HG03469 (cell line): Measurements from ENCODE around the gene MEF2C.

Experiments
- ATAC-seq: cut with Tn5 transposase; IDR thresholded peaks from one replicate; pipeline ENCODE4 v1.9.1; 2021; ENCODE audit warnings: mild to moderate bottlenecking, moderate library complexity, moderate number of reproducible peaks; ENCODE audit not compliant: unreplicated experiment

MEF2C gene

GRCh38 chr5:88889189-88890069 lies 6.4 kb upstream of the MEF2C start:
- ATAC-seq: no peak

DNA sequence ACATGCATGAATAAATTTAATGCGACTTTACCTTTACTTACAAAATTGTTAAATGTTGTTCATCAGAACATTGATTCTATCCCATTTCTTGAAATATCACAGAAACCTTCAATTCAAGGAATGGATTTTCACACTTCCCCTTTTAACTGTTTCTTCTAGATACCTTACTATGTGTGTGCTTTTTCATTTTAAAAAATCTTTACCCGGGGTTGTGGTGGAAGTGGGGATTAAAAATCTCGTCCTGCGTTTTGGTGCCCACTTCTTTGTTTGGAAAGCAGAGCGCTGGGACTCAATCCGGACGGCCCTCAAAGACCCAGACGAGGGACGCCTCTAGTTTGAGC lies 5.8 kb upstream of the MEF2C start:
- ATAC-seq: no peak

DNA sequence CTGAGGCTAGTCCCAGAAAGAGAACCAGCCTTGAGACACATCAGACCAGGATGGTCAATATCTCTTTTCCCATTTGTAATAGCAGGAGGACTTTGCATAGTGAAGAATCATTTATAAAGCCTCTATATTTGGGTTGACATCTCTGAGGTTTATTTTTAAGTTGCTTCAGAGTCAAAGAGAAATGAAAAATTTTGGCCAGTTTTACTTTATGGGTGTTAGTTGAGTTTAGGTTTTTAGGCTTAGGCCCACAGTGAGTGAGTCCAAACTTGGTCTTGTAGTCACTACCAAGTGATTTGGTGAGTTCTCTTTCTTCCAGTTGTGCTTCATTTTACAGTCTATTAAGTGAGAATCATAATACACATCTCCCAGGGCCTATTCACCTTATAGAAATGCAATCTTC lies 5.3 kb upstream of the MEF2C start:
- no peak for ATAC-seq

DNA sequence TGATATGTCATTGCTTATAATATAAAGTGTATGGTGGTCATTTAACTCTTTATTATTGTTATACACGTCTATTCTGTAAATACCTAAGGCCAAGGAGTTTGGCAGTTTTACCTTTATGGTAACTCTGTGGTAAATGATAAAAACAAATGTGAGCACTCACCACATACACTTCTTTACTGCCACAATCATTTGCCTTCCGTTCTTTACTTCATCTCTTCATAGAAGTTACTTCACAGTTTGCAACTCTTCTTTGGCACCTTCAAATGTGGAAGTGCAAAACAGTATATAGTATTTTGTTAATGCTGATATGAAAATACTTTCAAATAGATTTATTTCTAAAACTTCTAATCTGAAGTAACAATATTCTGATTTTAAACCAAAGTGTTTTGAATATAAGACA lies 4.4 kb upstream of the MEF2C start:
- no peak for ATAC-seq

DNA sequence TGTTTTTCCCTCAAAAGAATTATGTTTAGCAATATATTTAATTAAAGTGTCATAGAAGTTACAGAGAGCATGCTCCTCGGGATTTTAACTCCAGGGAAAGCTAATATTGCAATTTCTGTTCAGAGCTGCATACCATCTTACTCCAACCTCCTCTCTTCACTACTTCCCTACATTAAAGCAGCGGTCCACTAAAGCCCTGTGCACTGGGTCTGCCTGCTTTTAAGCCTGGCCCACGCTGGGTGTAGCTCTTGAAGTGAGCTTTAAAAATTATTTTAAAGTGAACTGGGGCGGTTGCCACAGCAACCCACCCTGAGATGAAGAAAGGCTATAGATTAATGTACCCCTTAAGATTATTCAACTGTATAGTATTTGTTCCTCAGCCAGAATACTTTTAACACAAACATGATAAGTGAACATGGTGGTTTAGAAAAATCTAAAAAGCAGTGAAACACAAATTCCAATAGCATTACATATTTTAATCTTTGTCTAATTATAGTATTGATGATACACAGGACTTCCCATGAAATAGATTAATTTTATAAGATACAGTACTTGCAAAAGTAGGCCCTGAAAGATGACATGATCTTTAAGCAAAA lies 3.9 kb upstream of the MEF2C start:
- ATAC-seq: no peak

DNA sequence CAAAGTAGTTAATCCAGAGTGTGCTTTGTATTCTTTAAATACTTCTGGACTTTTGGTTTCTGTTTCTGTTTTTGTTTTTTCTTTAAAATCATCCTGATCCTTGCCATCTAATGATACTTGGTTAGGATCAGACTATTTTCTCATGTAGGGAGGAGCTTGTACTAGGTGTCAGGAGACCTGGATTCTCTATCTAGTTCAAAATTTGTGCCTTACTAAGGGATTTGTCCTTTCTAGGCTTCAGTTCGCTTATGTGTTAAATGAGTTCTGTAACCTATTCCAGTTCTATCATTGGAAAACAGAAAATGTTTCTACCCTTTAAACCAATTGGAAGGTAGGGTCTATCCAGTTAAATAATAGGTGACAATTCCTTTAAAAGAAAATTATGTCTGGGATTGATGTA lies 3.3 kb upstream of the MEF2C start:
- no peak for ATAC-seq

DNA sequence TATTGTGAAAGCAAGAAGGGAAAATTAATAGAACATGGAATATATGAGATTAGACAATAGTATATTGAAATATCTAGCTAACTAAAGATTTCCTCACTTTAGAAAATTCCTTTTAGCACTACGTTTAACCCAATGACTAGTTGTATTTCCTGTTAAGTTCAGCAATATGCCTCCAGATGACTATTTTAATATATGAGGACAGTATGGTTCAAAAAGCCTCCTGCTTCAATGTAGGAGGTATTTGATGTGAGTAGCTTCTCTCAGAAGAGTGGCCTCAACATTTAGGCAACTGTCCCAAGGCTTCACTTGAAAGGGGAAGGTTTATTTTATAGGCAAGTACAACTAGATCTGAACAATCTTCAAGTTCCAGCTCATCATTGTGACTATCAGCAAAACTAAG lies 2.0 kb upstream of the MEF2C start:
- ATAC-seq: no peak

GRCh38 chr5:88884608-88884877 lies 1.6 kb upstream of the MEF2C start:
- no peak for ATAC-seq

GRCh38 chr5:88883836-88884607 lies 1.0 kb upstream of the MEF2C start:
- ATAC-seq: no peak

GRCh38 chr5:88882276-88883038 lies 527 bp downstream of the MEF2C start:
- no peak for ATAC-seq

DNA sequence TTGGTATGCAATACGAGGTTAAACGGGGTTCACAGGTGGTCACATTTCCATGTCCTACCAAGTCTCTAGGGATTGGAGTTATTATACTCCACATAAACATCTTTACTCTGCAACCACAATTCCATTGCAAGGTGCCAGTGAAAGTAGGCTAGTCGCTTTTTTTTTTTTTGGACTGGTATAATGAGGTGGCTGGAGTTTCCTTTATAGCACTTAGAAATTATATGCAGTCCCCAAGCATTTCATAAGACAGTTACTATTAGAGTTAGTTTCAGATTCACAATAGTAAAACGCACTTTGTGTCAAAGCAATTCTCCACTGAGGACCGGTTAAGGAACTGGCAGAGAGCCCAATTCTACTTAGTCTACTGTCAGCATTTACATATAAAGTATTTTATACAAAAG lies 1.4 kb downstream of the MEF2C start:
- no peak for ATAC-seq

DNA sequence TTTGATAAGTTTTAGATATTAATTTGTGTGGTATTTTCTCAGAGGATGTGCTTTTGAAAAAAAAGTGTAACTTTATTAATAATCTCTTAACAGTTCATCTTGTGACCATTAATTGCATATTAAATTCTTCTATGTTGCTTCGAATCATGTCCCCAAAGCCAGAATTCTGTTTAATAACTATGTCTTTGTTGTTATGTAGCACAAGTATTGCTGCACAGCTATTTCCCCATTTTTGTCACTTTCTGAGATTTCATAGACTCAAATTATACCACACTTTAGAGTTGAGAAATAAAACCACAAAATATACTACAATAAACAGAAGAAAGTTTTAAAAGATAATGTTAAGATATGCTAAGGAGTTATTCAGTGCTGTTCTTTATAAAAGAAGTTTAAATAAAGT lies 2.8 kb downstream of the MEF2C start:
- ATAC-seq: no peak

- ATAC-seq: no peak
These were observed 3.3 kb downstream of the MEF2C start for GRCh38 chr5:88879724-88880123.

GRCh38 chr5:88878976-88879375 lies 4.0 kb downstream of the MEF2C start:
- ATAC-seq: no peak

DNA sequence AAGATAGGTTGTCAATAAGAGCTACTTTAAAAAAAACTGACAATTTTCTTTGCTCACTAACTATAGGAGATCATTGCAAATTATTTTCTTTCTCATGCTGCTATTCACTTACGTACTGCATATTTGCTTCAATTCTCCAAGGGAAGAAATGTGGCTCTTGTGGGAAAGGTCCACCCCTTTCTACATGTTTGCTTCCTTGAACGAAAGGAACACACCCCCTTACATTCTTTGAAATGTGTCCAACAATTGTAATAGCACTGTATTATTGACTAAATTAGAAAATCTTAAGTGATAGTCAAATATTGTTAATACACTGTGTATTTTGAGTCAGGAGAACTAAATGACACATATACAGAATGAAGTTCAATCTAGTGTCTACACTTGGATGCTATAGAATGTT lies 5.2 kb downstream of the MEF2C start:
- ATAC-seq: no peak

- ATAC-seq: no peak
These were observed 6.3 kb downstream of the MEF2C start for GRCh38 chr5:88876714-88877113.

DNA sequence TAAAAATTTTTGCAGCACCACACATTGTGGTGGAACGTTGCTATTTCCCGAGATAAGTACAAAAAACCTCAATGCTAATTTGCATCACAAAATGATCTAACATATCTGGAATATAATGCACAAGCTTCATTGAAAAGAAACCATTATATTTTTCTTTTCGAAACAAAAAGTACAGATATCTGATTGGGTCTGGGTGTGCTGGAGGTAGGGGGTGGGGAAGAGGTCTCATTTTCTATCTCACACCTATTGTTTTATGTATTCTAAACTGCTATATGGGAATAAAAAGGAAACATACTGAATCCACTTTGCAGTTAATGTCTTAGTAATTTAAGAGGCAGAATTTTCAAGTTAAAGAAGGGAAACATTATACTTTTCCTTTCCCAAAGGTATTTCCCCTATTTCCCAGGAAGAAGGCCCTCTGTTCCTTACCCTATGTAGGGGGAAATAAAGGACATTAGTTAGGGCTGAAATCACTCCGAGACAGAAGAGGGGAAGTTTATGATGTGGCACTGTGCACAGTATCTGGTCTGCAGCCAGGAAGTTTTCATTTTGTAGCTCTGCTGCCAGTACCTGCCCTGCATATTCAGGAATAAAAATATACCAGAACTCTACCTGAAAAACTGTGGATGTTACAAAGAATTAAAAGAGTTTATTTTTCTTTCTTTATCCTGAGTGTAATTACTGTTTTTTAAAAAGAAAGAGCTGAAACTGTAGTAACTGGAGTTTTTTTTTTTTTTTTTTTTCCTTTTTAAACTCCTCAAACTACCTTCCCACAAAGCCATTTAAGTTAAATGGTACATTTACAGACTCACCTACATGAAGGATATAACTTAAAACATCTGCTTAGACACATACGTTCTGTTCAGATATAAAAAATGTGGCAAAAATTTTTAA lies 7.4 kb downstream of the MEF2C start:
- ATAC-seq: no peak

DNA sequence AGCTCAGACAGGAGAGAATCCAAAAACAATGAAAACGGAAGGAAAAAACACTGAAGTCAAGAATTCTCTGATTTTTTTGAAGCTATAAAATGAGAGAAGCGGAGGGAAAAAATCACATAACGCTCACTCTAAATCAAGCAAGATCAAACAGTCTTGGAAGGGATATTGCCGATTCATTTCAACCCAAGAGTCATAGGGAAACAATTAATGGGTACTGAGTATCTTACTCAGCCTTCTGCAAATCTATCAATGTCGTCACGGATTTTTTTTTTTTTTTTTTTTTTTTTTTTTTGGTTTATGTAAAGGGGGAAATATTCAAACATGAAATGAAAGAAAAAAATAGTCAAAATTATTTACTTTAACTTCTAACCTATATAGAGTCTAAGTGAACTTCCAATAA lies 9.5 kb downstream of the MEF2C start:
- no peak for ATAC-seq

GRCh38 chr5:88872971-88873370 lies 10.0 kb downstream of the MEF2C start:
- no peak for ATAC-seq

GRCh38 chr5:88870285-88870684 lies 12.7 kb downstream of the MEF2C start:
- no peak for ATAC-seq
